Ishikawa (cell line): ENCODE measurements around the gene GALNT5.

ENCODE experiments used
- CEBPB ChIP-seq: IDR thresholded peaks from 2 replicates; pipeline ENCODE4 v1.6.1; 2012
- CREB1 ChIP-seq: IDR thresholded peaks from 2 replicates; pipeline ENCODE4 v1.6.1; 2012; ENCODE audit warnings: low read depth
- EGR1 ChIP-seq: IDR thresholded peaks from 2 replicates; pipeline ENCODE4 v1.6.1; 2012
- EP300 ChIP-seq: IDR thresholded peaks from 2 replicates; pipeline ENCODE4 v1.6.1; 2012; ENCODE audit warnings: borderline replicate concordance
- FOXM1 ChIP-seq: IDR thresholded peaks from 2 replicates; pipeline ENCODE4 v1.6.1; 2012; ENCODE audit warnings: low read depth, borderline replicate concordance
- MAX ChIP-seq: IDR thresholded peaks from 2 replicates; pipeline ENCODE4 v1.6.1; 2012
- NFIC ChIP-seq: IDR thresholded peaks from 2 replicates; pipeline ENCODE4 v1.6.1; 2012
- RAD21 ChIP-seq: IDR thresholded peaks from 2 replicates; pipeline ENCODE4 v1.6.1; 2012; ENCODE audit warnings: low read depth
- REST ChIP-seq: IDR thresholded peaks from 2 replicates; pipeline ENCODE4 v1.6.1; 2012; ENCODE audit warnings: low read depth, mild to moderate bottlenecking
- TAF1 ChIP-seq: IDR thresholded peaks from 2 replicates; pipeline ENCODE4 v1.6.1; 2012; ENCODE audit warnings: low read depth, mild to moderate bottlenecking
- TCF12 ChIP-seq: IDR thresholded peaks from 2 replicates; pipeline ENCODE4 v1.6.1; 2012; ENCODE audit warnings: low read depth
- TEAD4 ChIP-seq: IDR thresholded peaks from 2 replicates; pipeline ENCODE4 v1.6.1; 2012
- USF1 ChIP-seq: IDR thresholded peaks from 2 replicates; pipeline ENCODE4 v1.6.1; 2012
- YY1 ChIP-seq: IDR thresholded peaks from 2 replicates; pipeline ENCODE4 v1.6.1; 2012; ENCODE audit warnings: low read depth
- ZBTB7A ChIP-seq: IDR thresholded peaks from 2 replicates; pipeline ENCODE4 v1.6.1; 2012; ENCODE audit warnings: low read depth

Gene GALNT5

GRCh38 chr2:157220502-157220901, 37.0 kb upstream of the GALNT5 start:
- TF ChIP-seq EP300 (no peak), RAD21 (no peak), MAX (no peak), USF1 (no peak), REST (no peak), ZBTB7A (no peak), TCF12 (no peak), YY1 (no peak), CEBPB (no peak)

DNA sequence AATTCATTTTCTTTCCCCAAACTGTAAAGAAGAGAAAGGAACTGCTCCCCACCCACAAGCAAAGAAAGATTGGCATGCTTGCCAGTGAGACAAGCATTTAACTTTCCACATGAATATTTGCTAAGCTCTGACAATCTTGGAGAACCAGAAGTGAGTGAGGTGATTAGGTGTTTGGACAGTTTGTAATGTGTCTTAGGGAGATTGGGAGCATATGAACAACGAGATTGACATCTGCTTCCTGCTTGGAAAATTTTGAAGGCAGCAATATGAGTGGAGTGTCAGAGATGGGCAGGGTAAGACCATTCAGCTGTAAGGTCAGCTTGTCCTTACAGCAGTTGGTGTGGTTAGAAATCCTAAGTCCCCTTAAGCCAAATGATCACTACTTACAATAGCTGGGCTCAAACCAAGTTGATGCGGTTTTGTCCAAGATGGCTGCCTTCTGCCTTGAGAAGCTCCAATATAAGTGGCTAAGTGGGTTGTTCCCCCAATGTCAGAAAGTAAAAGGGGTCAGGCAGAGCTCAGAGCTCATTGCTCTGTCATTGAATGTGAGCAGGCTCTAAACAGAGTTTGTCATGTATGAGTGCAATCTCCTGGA, 36.0 kb upstream of the GALNT5 start:
- TF ChIP-seq FOXM1 (no peak), EGR1 (no peak), CREB1 (no peak), NFIC (no peak), ZBTB7A (no peak), RAD21 (no peak), TCF12 (no peak), CEBPB (no peak), EP300 (no peak), REST (no peak), YY1 (no peak), TAF1 (no peak), MAX (no peak)

DNA sequence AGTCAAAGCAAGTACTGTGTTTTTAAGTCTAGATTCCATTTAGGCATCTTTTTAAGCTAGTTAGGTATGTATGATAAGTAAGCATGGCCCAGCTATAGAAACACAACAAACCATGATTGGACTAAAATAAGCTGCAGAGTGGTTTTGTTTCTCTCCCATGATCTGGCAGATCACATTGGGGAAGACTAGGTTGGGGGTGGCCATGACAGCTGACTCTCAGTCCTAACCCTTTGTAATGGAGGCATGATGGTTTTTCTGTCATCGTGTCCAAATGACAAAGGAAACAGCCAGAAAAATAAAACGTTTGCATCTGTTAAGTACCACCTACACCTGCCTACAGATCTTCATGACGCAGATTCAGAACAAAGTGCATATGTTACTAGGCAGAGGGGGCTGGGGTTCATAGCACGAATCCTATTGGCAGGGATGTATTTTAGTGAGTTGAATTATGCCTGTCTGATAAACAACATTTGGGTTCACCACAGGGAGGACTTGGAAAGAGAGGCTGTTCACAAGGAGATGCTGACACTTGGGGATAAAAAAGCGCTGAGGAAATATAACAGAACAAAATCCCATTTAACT, 33.8 kb upstream of the GALNT5 start:
- TF ChIP-seq EP300 (no peak), FOXM1 (no peak), ZBTB7A (no peak), REST (no peak), TCF12 (no peak), CREB1 (no peak), TEAD4 (no peak), MAX (no peak), CEBPB (no peak), YY1 (no peak), USF1 (no peak), EGR1 (no peak), RAD21 (no peak), TAF1 (no peak), NFIC (no peak)

- TF ChIP-seq TAF1 (no peak), CEBPB (no peak), ZBTB7A (no peak), EP300 (no peak), TEAD4 (no peak), TCF12 (no peak), MAX (no peak)
Measured at GRCh38 chr2:157227592-157227991, 29.9 kb upstream of the GALNT5 start.
